ENCODE measurements around the gene CD200. TPM values are rescaled to one million over a fixed set of nuclear protein-coding genes. Genes with fewer than 3 reads are reported as not detected.

The CD200 gene
- total RNA-seq, 4 donors from 2014 or later: 3.7 to 15.4 (median 7.1) TPM

- H3K36me3 ChIP-seq: no peaks in the 10 kb centered on the region
- no peaks in the 10 kb centered on the region for H3K4me1 ChIP-seq
- H3K4me3 ChIP-seq: no peak overlapping the region
Observed at GRCh38 chr3:112381673-112382542, 49.0 kb downstream of the CD200 start.

GRCh38 chr3:112382543-112383160, 49.7 kb downstream of the CD200 start:
- Histone ChIP-seq H3K27ac (no peak overlapping the region), H3K9me3 (no peaks in the 10 kb centered on the region), H3K4me1 (no peaks in the 10 kb centered on the region), H3K4me3 (no peak overlapping the region), H3K36me3 (no peaks in the 10 kb centered on the region), H3K27me3 (no peaks in the 10 kb centered on the region)
- TF ChIP-seq CTCF (IDR thresholded peaks at IDR 0.05): no peak
- TF ChIP-seq POLR2A (IDR thresholded peaks at IDR 0.05): no peak
- no peak for DNase-seq

More at GRCh38 chr3:112381673-112382542, 49.0 kb downstream of the CD200 start:
- Histone ChIP-seq H3K27ac (no peak overlapping the region), H3K27me3 (no peaks in the 10 kb centered on the region), H3K9me3 (no peaks in the 10 kb centered on the region)
- no peak for TF ChIP-seq POLR2A (IDR thresholded peaks at IDR 0.05)
- no peak for TF ChIP-seq CTCF (IDR thresholded peaks at IDR 0.05)
- no peak for DNase-seq

- Histone ChIP-seq H3K9me3 (no peaks in the 10 kb centered on the region), H3K4me3 (no peak overlapping the region), H3K27me3 (no peaks in the 10 kb centered on the region), H3K27ac (no peak overlapping the region), H3K4me1 (no peaks in the 10 kb centered on the region), H3K36me3 (no peaks in the 10 kb centered on the region)
- DNase-seq: no peak
- no peak for TF ChIP-seq POLR2A (IDR thresholded peaks at IDR 0.05)
- no peak for TF ChIP-seq CTCF (IDR thresholded peaks at IDR 0.05)
Observed at GRCh38 chr3:112384769-112385168, 51.8 kb downstream of the CD200 start.

- no peak overlapping the region for H3K27ac ChIP-seq
- H3K27me3 ChIP-seq: no peaks in the 10 kb centered on the region
- H3K36me3 ChIP-seq: no peaks in the 10 kb centered on the region
- no peak overlapping the region for H3K4me3 ChIP-seq
- DNase-seq: no peak
- TF ChIP-seq CTCF (IDR thresholded peaks at IDR 0.05): no peak
- TF ChIP-seq POLR2A (IDR thresholded peaks at IDR 0.05): no peak
- no peaks in the 10 kb centered on the region for H3K9me3 ChIP-seq
- no peaks in the 10 kb centered on the region for H3K4me1 ChIP-seq
Observed at GRCh38 chr3:112388972-112389371, 56.0 kb downstream of the CD200 start.

- no peak for DNase-seq
- Histone ChIP-seq H3K27ac (no peak overlapping the region), H3K4me3 (no peak overlapping the region), H3K36me3 (no peaks in the 10 kb centered on the region), H3K4me1 (no peaks in the 10 kb centered on the region), H3K27me3 (no peaks in the 10 kb centered on the region), H3K9me3 (no peaks in the 10 kb centered on the region)
- no peak for TF ChIP-seq CTCF (IDR thresholded peaks at IDR 0.05)
- TF ChIP-seq POLR2A (IDR thresholded peaks at IDR 0.05): no peak
Observed at GRCh38 chr3:112389961-112390360, 57.0 kb downstream of the CD200 start.

Measured in Peyer's patch (tissue), 4 donors.